Measurements from ENCODE around the gene NCCRP1.

NCCRP1 gene

DNA sequence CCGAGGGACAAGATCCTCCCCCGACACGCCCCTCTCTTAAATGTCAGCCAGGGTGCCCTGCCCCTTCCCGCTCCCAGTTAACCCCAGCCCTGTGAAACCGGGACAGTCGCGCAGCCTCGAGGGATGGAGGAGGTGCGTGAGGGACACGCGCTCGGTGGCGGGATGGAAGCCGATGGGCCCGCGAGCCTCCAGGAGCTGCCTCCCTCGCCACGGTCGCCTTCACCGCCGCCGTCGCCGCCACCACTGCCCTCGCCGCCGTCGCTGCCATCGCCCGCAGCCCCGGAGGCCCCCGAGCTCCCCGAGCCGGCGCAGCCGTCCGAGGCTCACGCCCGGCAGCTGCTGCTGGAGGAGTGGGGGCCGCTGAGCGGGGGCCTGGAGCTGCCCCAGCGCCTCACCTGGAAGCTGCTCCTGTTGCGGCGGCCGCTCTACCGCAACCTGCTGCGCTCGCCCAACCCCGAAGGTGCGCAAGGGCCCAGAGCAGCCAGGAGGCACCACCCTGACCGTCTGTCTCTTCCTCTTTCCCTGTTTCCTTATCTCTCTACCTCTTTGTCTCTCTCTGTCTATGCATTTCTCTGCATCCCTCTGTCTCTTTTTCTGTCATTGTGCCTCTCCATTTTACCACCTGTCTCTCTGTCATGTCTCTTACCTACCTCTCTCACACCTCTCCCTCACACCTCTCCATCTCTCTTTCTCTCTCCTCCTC is at the start of gene NCCRP1:
Gene NCCRP1, plus strand, starts transcription at position 105 of the 703 bp plus-strand sequence. Its CDS starts 19 bp downstream, at position 124.
- Histone ChIP-seq H3K4me1 (ENCODE audit: insufficient read depth, low read length, poor library complexity, severe bottlenecking) (peaks cover 5% of the 10 kb centered on the region), H3F3A (ENCODE audit: low read depth) (no peaks in the 10 kb centered on the region), H4K20me1 (ENCODE audit: insufficient read depth, low read length, poor library complexity, severe bottlenecking) (no peaks in the 10 kb centered on the region), H3K27me3 (ENCODE audit: insufficient read depth, low read length, poor library complexity, severe bottlenecking) (no peaks in the 10 kb centered on the region), H3K79me2 (ENCODE audit: insufficient read depth, low read length) (no peaks in the 10 kb centered on the region), H3K9ac (ENCODE audit: low read depth, low read length, poor library complexity, severe bottlenecking) (no peak within 1 kb of the TSS), H3K36me3 (ENCODE audit: insufficient read depth, low read length) (no peaks in the 10 kb centered on the region), H2AFZ (ENCODE audit: low read length) (no peak within 1 kb of the TSS), H3K4me3 (ENCODE audit: low read length, poor library complexity, severe bottlenecking) (no peak within 1 kb of the TSS), H3K9me2 (replicated peaks; ENCODE audit: low read depth, low read length) (no peaks in the 10 kb centered on the region), H3K9me3 (ENCODE audit: insufficient read depth, low read depth, low read length) (no peaks in the 10 kb centered on the region), H3K4me2 (ENCODE audit: low read depth, low read length, poor library complexity, severe bottlenecking) (no peak within 1 kb of the TSS)
- TF ChIP-seq, protein P1, sequence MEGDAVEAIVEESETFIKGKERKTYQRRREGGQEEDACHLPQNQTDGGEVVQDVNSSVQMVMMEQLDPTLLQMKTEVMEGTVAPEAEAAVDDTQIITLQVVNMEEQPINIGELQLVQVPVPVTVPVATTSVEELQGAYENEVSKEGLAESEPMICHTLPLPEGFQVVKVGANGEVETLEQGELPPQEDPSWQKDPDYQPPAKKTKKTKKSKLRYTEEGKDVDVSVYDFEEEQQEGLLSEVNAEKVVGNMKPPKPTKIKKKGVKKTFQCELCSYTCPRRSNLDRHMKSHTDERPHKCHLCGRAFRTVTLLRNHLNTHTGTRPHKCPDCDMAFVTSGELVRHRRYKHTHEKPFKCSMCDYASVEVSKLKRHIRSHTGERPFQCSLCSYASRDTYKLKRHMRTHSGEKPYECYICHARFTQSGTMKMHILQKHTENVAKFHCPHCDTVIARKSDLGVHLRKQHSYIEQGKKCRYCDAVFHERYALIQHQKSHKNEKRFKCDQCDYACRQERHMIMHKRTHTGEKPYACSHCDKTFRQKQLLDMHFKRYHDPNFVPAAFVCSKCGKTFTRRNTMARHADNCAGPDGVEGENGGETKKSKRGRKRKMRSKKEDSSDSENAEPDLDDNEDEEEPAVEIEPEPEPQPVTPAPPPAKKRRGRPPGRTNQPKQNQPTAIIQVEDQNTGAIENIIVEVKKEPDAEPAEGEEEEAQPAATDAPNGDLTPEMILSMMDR (conservative IDR thresholded peaks at IDR 0.05; ENCODE audit: low read length), result no peak

- peaks cover 22% of the 10 kb centered on the region for H3K4me1 ChIP-seq (ENCODE audit: insufficient read depth, low read length, poor library complexity, severe bottlenecking)
- H3K9ac ChIP-seq (ENCODE audit: low read depth, low read length, poor library complexity, severe bottlenecking), result no peak overlapping the region
- TF ChIP-seq, protein P1 (conservative IDR thresholded peaks at IDR 0.05; ENCODE audit: low read length), result no peak
- no peak for TF ChIP-seq EZH2phosphoT487 (IDR thresholded peaks at IDR 0.05; ENCODE audit: borderline replicate concordance)
- H3K36me3 ChIP-seq (ENCODE audit: insufficient read depth, low read length), result peaks cover 8% of the 10 kb centered on the region; the same call in 1 of the 2 replicates
- no peak overlapping the region for H2AFZ ChIP-seq (ENCODE audit: low read length)
- H3K9me3 ChIP-seq (ENCODE audit: insufficient read depth, low read depth, low read length), result no peaks in the 10 kb centered on the region
- H4K20me1 ChIP-seq (ENCODE audit: insufficient read depth, low read length, poor library complexity, severe bottlenecking), result peaks cover 15% of the 10 kb centered on the region
- no peaks in the 10 kb centered on the region for H3F3A ChIP-seq (ENCODE audit: low read depth)
- no peak overlapping the region for H3K4me2 ChIP-seq (ENCODE audit: low read depth, low read length, poor library complexity, severe bottlenecking)
- H3K9me2 ChIP-seq (replicated peaks; ENCODE audit: low read depth, low read length), result no peaks in the 10 kb centered on the region
- no peak overlapping the region for H3K4me3 ChIP-seq (ENCODE audit: low read length, poor library complexity, severe bottlenecking)
- no peaks in the 10 kb centered on the region for H3K27me3 ChIP-seq (ENCODE audit: insufficient read depth, low read length, poor library complexity, severe bottlenecking)
- H3K79me2 ChIP-seq (ENCODE audit: insufficient read depth, low read length), result peaks cover 72% of the 10 kb centered on the region
Observed at GRCh38 chr19:39147480-39147879, 49.3 kb upstream of the NCCRP1 start.

DNA sequence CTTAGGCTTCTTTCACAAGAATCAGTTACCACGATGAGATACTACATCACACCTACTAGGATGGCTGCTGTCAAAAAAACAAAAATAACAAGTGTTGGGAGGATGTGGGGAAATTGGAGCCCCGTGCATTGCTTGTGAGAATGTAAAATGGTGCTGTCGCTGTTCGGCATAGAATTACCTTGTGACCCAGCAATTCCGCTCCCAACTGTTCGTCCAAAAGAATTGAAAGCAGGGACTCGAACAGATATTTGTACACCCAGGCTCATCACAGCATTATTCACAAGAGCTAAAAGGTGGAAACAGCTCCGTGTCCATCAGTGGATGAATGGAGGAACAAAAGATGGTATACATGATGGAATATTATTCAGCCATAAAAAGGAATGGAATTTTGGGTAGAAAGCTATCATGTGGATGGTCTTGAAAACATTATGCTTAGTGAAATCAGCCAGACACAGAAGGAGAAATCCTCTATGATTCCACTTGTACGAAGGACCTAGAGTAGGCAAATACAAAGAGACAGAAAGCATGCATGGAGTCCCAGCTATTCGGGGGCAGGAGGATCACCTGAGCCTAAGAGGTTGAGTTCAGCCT is 47.7 kb upstream of the NCCRP1 start:
- no peak overlapping the region for H3K9ac ChIP-seq (ENCODE audit: low read depth, low read length, poor library complexity, severe bottlenecking)
- H3K79me2 ChIP-seq (ENCODE audit: insufficient read depth, low read length), result peaks cover 67% of the 10 kb centered on the region
- no peaks in the 10 kb centered on the region for H3F3A ChIP-seq (ENCODE audit: low read depth)
- H3K4me1 ChIP-seq (ENCODE audit: insufficient read depth, low read length, poor library complexity, severe bottlenecking), result peaks cover 23% of the 10 kb centered on the region
- H3K36me3 ChIP-seq (ENCODE audit: insufficient read depth, low read length), result peaks cover 8% of the 10 kb centered on the region; the same call in 1 of the 2 replicates
- no peak overlapping the region for H3K4me3 ChIP-seq (ENCODE audit: low read length, poor library complexity, severe bottlenecking)
- H3K27me3 ChIP-seq (ENCODE audit: insufficient read depth, low read length, poor library complexity, severe bottlenecking), result no peaks in the 10 kb centered on the region
- H3K9me3 ChIP-seq (ENCODE audit: insufficient read depth, low read depth, low read length), result no peaks in the 10 kb centered on the region
- TF ChIP-seq, protein P1 (conservative IDR thresholded peaks at IDR 0.05; ENCODE audit: low read length), result no peak
- TF ChIP-seq EZH2phosphoT487 (IDR thresholded peaks at IDR 0.05; ENCODE audit: borderline replicate concordance), result no peak
- peaks cover 13% of the 10 kb centered on the region for H4K20me1 ChIP-seq (ENCODE audit: insufficient read depth, low read length, poor library complexity, severe bottlenecking)
- no peak overlapping the region for H3K4me2 ChIP-seq (ENCODE audit: low read depth, low read length, poor library complexity, severe bottlenecking)
- H3K9me2 ChIP-seq (replicated peaks; ENCODE audit: low read depth, low read length), result no peaks in the 10 kb centered on the region
- no peak overlapping the region for H2AFZ ChIP-seq (ENCODE audit: low read length)

Data from Loucy (cell line).